A549 (cell line): ENCODE results near the gene EIF3M. TPM values are rescaled to one million over a fixed set of nuclear protein-coding genes. Genes with fewer than 3 reads are reported as not detected.

Experiments
- ATAC-seq, 2 experiments: fragments of 200-7000 bp in 1 of 2; fragments of >200 bp in 1 of 2; cut with Nextera tagmentation in 1 of 2; cut with Tn5 transposase in 1 of 2; 3 replicates each; pipeline versions ENCODE4 v1.8.0 to v1.9.1; 2018 to 2020; ENCODE audit warnings: mild to moderate bottlenecking in 1 of 2, moderate library complexity in 1 of 2
- CTCF ChIA-PET: fragments of 300-600 bp; sonication (Branson Sonifier 250); formaldehyde crosslinking; extraction: SDS; loops from one replicate; lab custom pipeline; 2021; ENCODE audit warnings: antibody characterized with exemption, inconsistent platforms; lab: Yijun Ruan, JAX
- POLR2A ChIA-PET: fragments of 350-600 bp; formaldehyde crosslinking; extraction: SDS; loops from one replicate; lab custom pipeline; 2021; ENCODE audit warnings: antibody characterized with exemption, inconsistent platforms; lab: Yijun Ruan, JAX
- DNase-seq, 2 experiments: peaks; one replicate each; pipeline versions ENCODE4 v3.0.0 to v3.0.0-alpha.2; 2011 to 2016; ENCODE audit warnings: low read depth in 1 of 2, low spot score in 1 of 2
- FAIRE-seq: peaks from 2 replicates; lab custom pipeline; 2011; peaks lifted over from hg19 to GRCh38; lab: Jason Lieb, UNC
- H3K27ac ChIP-seq, 2 experiments: fragments of >200 bp; sonication (Bioruptor Twin); formaldehyde crosslinking; 3 replicates each; pipeline ENCODE4 v1.5.1; 2016 to 2017
- H3K4me1 ChIP-seq: fragments of >200 bp; sonication (Bioruptor Twin); formaldehyde crosslinking; 3 replicates; pipeline ENCODE4 v1.6.1; 2016
- H3K4me2 ChIP-seq: fragments of >200 bp; sonication (Bioruptor Twin); formaldehyde crosslinking; 3 replicates; pipeline ENCODE4 v1.6.1; 2016
- H3K4me3 ChIP-seq: fragments of >200 bp; sonication (Bioruptor Twin); formaldehyde crosslinking; 3 replicates; pipeline ENCODE4 v1.5.1; 2016
- H3K9me3 ChIP-seq: fragments of >200 bp; sonication (Bioruptor Twin); formaldehyde crosslinking; 3 replicates; pipeline ENCODE4 v1.6.1; 2016
- BHLHE40 ChIP-seq: IDR thresholded peaks from 2 replicates; pipeline ENCODE4 v1.6.1; 2012; ENCODE audit warnings: low read depth, low read length, inconsistent platforms
- CBX8 ChIP-seq: fragments of 200-600 bp; sonication (generic); IDR thresholded peaks from 2 replicates; pipeline ENCODE4 v1.6.1; 2016
- CEBPB ChIP-seq, 2 experiments: fragments of >200 bp in 1 of 2; sonication (Bioruptor Twin) in 1 of 2; formaldehyde crosslinking in 1 of 2; IDR thresholded peaks; 2 replicates each; pipeline ENCODE4 v1.6.1; 2012 to 2016
- CHD2 ChIP-seq: fragments of 150-350 bp; IDR thresholded peaks from 2 replicates; pipeline ENCODE4 v1.6.1; 2014; ENCODE audit warnings: low read length; ENCODE audit not compliant: partially characterized antibody
- CHD4 ChIP-seq: fragments of 200-600 bp; sonication (generic); IDR thresholded peaks from 2 replicates; pipeline ENCODE4 v1.6.1; 2016; ENCODE audit warnings: antibody characterized with exemption, mild to moderate bottlenecking, borderline replicate concordance
- CTCF ChIP-seq: fragments of >200 bp; sonication (Bioruptor Twin); formaldehyde crosslinking; IDR thresholded peaks from 3 replicates; pipeline ENCODE4 v1.5.1; 2016
- E2F6 ChIP-seq: IDR thresholded peaks from 2 replicates; pipeline ENCODE4 v1.6.1; 2012; ENCODE audit warnings: low read depth, borderline replicate concordance
- EHMT2 ChIP-seq: fragments of 200-600 bp; sonication (generic); IDR thresholded peaks from 2 replicates; pipeline ENCODE4 v1.6.1; 2016; ENCODE audit warnings: antibody characterized with exemption, low read depth, mild to moderate bottlenecking, moderate library complexity
- ELK1 ChIP-seq: fragments of 150-350 bp; IDR thresholded peaks from 2 replicates; pipeline ENCODE4 v1.6.1; 2014; ENCODE audit warnings: low read depth, mild to moderate bottlenecking, low read length
- ESRRA ChIP-seq: fragments of 150-350 bp; IDR thresholded peaks from 2 replicates; pipeline ENCODE4 v1.6.1; 2014; ENCODE audit warnings: mild to moderate bottlenecking, low read length, borderline replicate concordance
- FOSB ChIP-seq: fragments of 250-450 bp; sonication (Bioruptor Pico); IDR thresholded peaks from 2 replicates; pipeline ENCODE4 v1.5.0; 2020; ENCODE audit warnings: mild to moderate bottlenecking, moderate library complexity
- HES2 ChIP-seq: fragments of >200 bp; sonication (Bioruptor Twin); formaldehyde crosslinking; IDR thresholded peaks from 2 replicates; pipeline ENCODE4 v1.6.1; 2016
- HOXB13 ChIP-seq: fragments of 250-450 bp; sonication (Bioruptor Pico); IDR thresholded peaks from 2 replicates; pipeline ENCODE4 v1.5.0; 2020; ENCODE audit warnings: low read depth, mild to moderate bottlenecking, moderate library complexity
- HOXB5 ChIP-seq: fragments of 250-450 bp; sonication (Bioruptor Pico); IDR thresholded peaks from 2 replicates; pipeline ENCODE4 v1.5.0; 2020; ENCODE audit warnings: mild to moderate bottlenecking, moderate library complexity
- JUN ChIP-seq, 2 experiments: fragments of >200 bp; sonication (Bioruptor Twin); formaldehyde crosslinking; IDR thresholded peaks; 2 replicates in 1 of 2; 3 replicates in 1 of 2; pipeline ENCODE4 v1.6.1; 2016 to 2017
- NPAS2 ChIP-seq: fragments of 250-450 bp; sonication (Bioruptor Pico); IDR thresholded peaks from 2 replicates; pipeline ENCODE4 v1.8.0; 2022; ENCODE audit warnings: mild to moderate bottlenecking, moderate library complexity, borderline replicate concordance
- NR3C1 ChIP-seq: fragments of >200 bp; sonication (Bioruptor Twin); formaldehyde crosslinking; IDR thresholded peaks from 3 replicates; pipeline ENCODE4 v1.6.1; 2017
- PHF8 ChIP-seq: fragments of 200-600 bp; sonication (generic); IDR thresholded peaks from 2 replicates; pipeline ENCODE4 v1.6.1; 2016; ENCODE audit warnings: low read depth, mild to moderate bottlenecking, antibody characterized with exemption, moderate library complexity, borderline replicate concordance
- RAD21 ChIP-seq, 2 experiments: fragments of >200 bp in 1 of 2; sonication (Bioruptor Twin) in 1 of 2; formaldehyde crosslinking in 1 of 2; IDR thresholded peaks in 1 of 2; conservative IDR thresholded peaks in 1 of 2; 2 replicates in 1 of 2; 3 replicates in 1 of 2; pipeline ENCODE4 v1.6.1; 2012 to 2018; ENCODE audit warnings: inconsistent platforms in 1 of 2
- RARB ChIP-seq: fragments of 250-450 bp; sonication (Bioruptor Pico); IDR thresholded peaks from 2 replicates; pipeline ENCODE4 v1.8.0; 2021; ENCODE audit warnings: mild to moderate bottlenecking, moderate library complexity
- RCOR1 ChIP-seq: fragments of 150-350 bp; IDR thresholded peaks from 2 replicates; pipeline ENCODE4 v1.6.1; 2014; ENCODE audit warnings: antibody characterized with exemption, low read length, low read depth
- SMC3 ChIP-seq: fragments of >200 bp; sonication (Bioruptor Twin); formaldehyde crosslinking; IDR thresholded peaks from 3 replicates; pipeline ENCODE4 v1.6.1; 2018; ENCODE audit warnings: inconsistent platforms
- TFCP2L1 ChIP-seq: fragments of 250-450 bp; sonication (Bioruptor Pico); IDR thresholded peaks from 2 replicates; pipeline ENCODE4 v1.5.0; 2021; ENCODE audit warnings: mild to moderate bottlenecking
- ZFP36 ChIP-seq: fragments of 450-650 bp; IDR thresholded peaks from 2 replicates; pipeline ENCODE4 v1.6.1; 2014; ENCODE audit warnings: borderline replicate concordance; ENCODE audit not compliant: partially characterized antibody
- ZNF302 ChIP-seq: fragments of 250-450 bp; sonication (Bioruptor Pico); IDR thresholded peaks from 2 replicates; pipeline ENCODE4 v1.9.0; 2021; ENCODE audit warnings: inconsistent platforms, mild to moderate bottlenecking, moderate library complexity
- WGBS: methylation state at CpG from one replicate; pipeline ENCODE4 v1.1.6; 2017; ENCODE audit errors: missing lambda C conversion rate; 5-methylcytosine and 5-hydroxymethylcytosine counted together
- polyA plus RNA-seq, 4 experiments: library from polyadenylated mRNA; depleted of rRNA in 3 of 4; stranded (reverse); fragments of >200 nt; fragmentation: RNase III in 1 of 4; extraction: RNeasy Plus Mini Kit Qiagen cat#74134 plus additional on column Dnase treatment in 1 of 4; gene quantifications; 2 replicates in 3 of 4; 3 replicates in 1 of 4; pipeline ENCODE4 v1.2.3, GENCODE V29; 2011 to 2017

EIF3M gene
- polyA plus RNA-seq, 2 of the 4 experiments (the other 2 are of a cell fraction), result 436 to 890 TPM

- no peaks in the 10 kb centered on the region for H3K9me3 ChIP-seq
- FAIRE-seq (peak; percentile 56), ATAC-seq (no peak), DNase-seq (no peak)
- ChIA-PET POLR2A (no interaction called here), CTCF (no interaction called here)
- no peak overlapping the region for H3K4me3 ChIP-seq
- WGBS, result 86% methylated on average over 4 of the region's 4 CpGs
- H3K4me1 ChIP-seq, result no peaks in the 10 kb centered on the region
- H3K4me2 ChIP-seq, result no peak overlapping the region
- no peak overlapping the region for H3K27ac ChIP-seq
- no peak for TF ChIP-seq HES2
- TF ChIP-seq EHMT2, result no peak
- no peak for TF ChIP-seq ESRRA
- TF ChIP-seq NR3C1, result no peak
- no peak for TF ChIP-seq ZFP36
- TF ChIP-seq RCOR1, result no peak
- no peak for TF ChIP-seq ZNF302
- TF ChIP-seq FOSB (CRISPR knock-in tag), result no peak
- TF ChIP-seq SMC3, result no peak
- TF ChIP-seq HOXB5 (CRISPR knock-in tag), result no peak
- TF ChIP-seq PHF8, result no peak
- no peak for TF ChIP-seq CEBPB (IDR thresholded peaks at IDR 0.05)
- TF ChIP-seq NPAS2 (CRISPR knock-in tag), result no peak
- no peak for TF ChIP-seq CBX8
- no peak for TF ChIP-seq CHD4
- TF ChIP-seq HOXB13 (CRISPR knock-in tag), result no peak
- no peak for TF ChIP-seq RARB (CRISPR knock-in tag)
- TF ChIP-seq ELK1, result no peak
These were observed 30.0 kb downstream of the EIF3M start for GRCh38 chr11:32613500-32614151.

GRCh38 chr11:32615422-32615821, 31.8 kb downstream of the EIF3M start:
- Histone ChIP-seq H3K4me1 (no peaks in the 10 kb centered on the region), H3K9me3 (no peaks in the 10 kb centered on the region), H3K4me3 (no peak overlapping the region), H3K4me2 (no peak overlapping the region), H3K27ac (no peak overlapping the region)
- no peak for FAIRE-seq
- CTCF ChIA-PET, result interaction anchor here (0.6 to 1.2 kb wide), 6 partner anchors 9 to 293 kb away, joined by 3 to 6 read pairs (median 3); no protein-coding TSS in a partner anchor
- ATAC-seq, result 0 out of 6 replicates have a peak, but pooled peaks of 1 of the 2 experiments have one; percentile 22
- POLR2A ChIA-PET, result no interaction called here
- peak in 1 of 2 experiments; percentile 20 for DNase-seq
- TF ChIP-seq CHD2 (no peak), RAD21 (conservative IDR thresholded peaks at IDR 0.05 in 1 of 2, IDR thresholded peaks at IDR 0.05 in 1 of 2) (peak; percentile 38; a peak in 3 of 5 replicates), CTCF (peak; percentile 35)

GRCh38 chr11:32616903-32617302, 33.3 kb downstream of the EIF3M start:
- Histone ChIP-seq H3K4me3 (no peak overlapping the region), H3K9me3 (no peaks in the 10 kb centered on the region), H3K27ac (no peak overlapping the region), H3K4me1 (no peaks in the 10 kb centered on the region), H3K4me2 (no peak overlapping the region)
- no peak for FAIRE-seq
- ATAC-seq, result no peak
- WGBS, result 77% methylated on average over 4 of the region's 4 CpGs
- ChIA-PET POLR2A (no interaction called here), CTCF (no interaction called here)
- no peak for DNase-seq
- TF ChIP-seq ELK1, result no peak
- no peak for TF ChIP-seq CBX8
- TF ChIP-seq E2F6, result no peak
- no peak for TF ChIP-seq ESRRA
- TF ChIP-seq BHLHE40, result no peak
- no peak for TF ChIP-seq TFCP2L1
- TF ChIP-seq JUN (IDR thresholded peaks at IDR 0.05), result no peak
- TF ChIP-seq RARB (CRISPR knock-in tag), result no peak
- TF ChIP-seq, all 56 proteins: peak for 0
